HCT116 (cell line): Measurements from ENCODE around the gene LEMD1. TPM values are rescaled to one million over a fixed set of nuclear protein-coding genes. Genes with fewer than 3 reads are reported as not detected.

ENCODE experiments used
- ATAC-seq: fragments of 200-7000 bp; cut with Tn5 transposase; 2 replicates; pipeline ENCODE4 v1.9.1; 2020; ENCODE audit warnings: mild to moderate bottlenecking, moderate library complexity
- BruUV-seq: library from RNA; stranded (reverse); fragments of 400-500 nt; replicated peaks from 2 replicates; lab custom pipeline; 2021; lab: Mats Ljungman, UMichigan
- CTCF ChIA-PET: fragments of 300-600 bp; sonication (Branson Sonifier 250); formaldehyde crosslinking; loops from one replicate; lab custom pipeline; 2021; ENCODE audit warnings: antibody characterized with exemption; lab: Charles Lee
- POLR2A ChIA-PET: fragments of 300-600, 350-600 bp; sonication (Branson Sonifier 250); formaldehyde crosslinking; loops from one replicate; lab custom pipeline; 2021; ENCODE audit warnings: antibody characterized with exemption; lab: Charles Lee
- RAD21 ChIA-PET, 2 experiments: fragments of 300-600 bp; sonication (Branson Sonifier 250); formaldehyde crosslinking; loops; one replicate each; lab custom pipeline; 2023; ENCODE audit warnings: low total read pairs in 2 of 2; ENCODE audit not compliant: uncharacterized antibody in 2 of 2, unreplicated experiment in 2 of 2, low non-redundant PET in 1 of 2; lab: Charles Lee
- DNase-seq: peaks from one replicate; pipeline ENCODE4 v3.0.0-alpha.2; 2010; ENCODE audit warnings: low read depth, low spot score
- H2AFZ ChIP-seq: fragments of 200-600 bp; shearing (Covaris generic), sonication (generic); 2 replicates; pipeline ENCODE4 v1.6.1; 2017; ENCODE audit warnings: low read depth, mixed run types, mixed read lengths, antibody characterized with exemption, low read length; ENCODE audit not compliant: poor library complexity, severe bottlenecking
- H3K27ac ChIP-seq: 2 replicates; pipeline ENCODE4 v1.5.1; 2012; ENCODE audit warnings: low read depth, low read length
- H3K27me3 ChIP-seq: fragments of 200-600 bp; sonication (generic); 2 replicates; pipeline ENCODE4 v1.6.1; 2016; ENCODE audit warnings: mixed run types, low read length, mixed read lengths; ENCODE audit not compliant: insufficient read depth
- H3K36me3 ChIP-seq, 2 experiments: fragments of 200-500 bp in 1 of 2; fragments of 200-600 bp in 1 of 2; sonication (Bioruptor generic) in 1 of 2; sonication (generic) in 1 of 2; 2 replicates each; pipeline versions ENCODE4 v1.5.1 to v1.6.1; 2014 to 2016; ENCODE audit warnings: low read length in 2 of 2, inconsistent platforms in 1 of 2, mixed read lengths in 1 of 2, mixed run types in 1 of 2; ENCODE audit not compliant: insufficient read depth in 2 of 2, control insufficient read depth in 1 of 2
- H3K4me1 ChIP-seq, 2 experiments: fragments of 200-600 bp in 1 of 2; sonication (generic) in 1 of 2; 2 replicates each; pipeline versions ENCODE4 v1.5.1 to v1.6.1; 2012 to 2017; ENCODE audit warnings: low read length in 2 of 2, inconsistent platforms in 1 of 2, mild to moderate bottlenecking in 1 of 2, mixed read lengths in 1 of 2, mixed run types in 1 of 2, moderate library complexity in 1 of 2; ENCODE audit not compliant: insufficient read depth in 2 of 2, control insufficient read depth in 1 of 2
- H3K4me2 ChIP-seq: fragments of 200-600 bp; sonication (generic); 2 replicates; pipeline ENCODE4 v1.6.1; 2017; ENCODE audit warnings: mixed run types, low read length, mixed read lengths
- H3K4me3 ChIP-seq, 2 experiments: fragments of 200-600 bp in 1 of 2; sonication (generic) in 1 of 2; replicated peaks in 1 of 2; 2 replicates each; pipeline ENCODE4 v1.5.1; 2011 to 2016; ENCODE audit warnings: low read length in 2 of 2, control low read depth in 1 of 2, low read depth in 1 of 2, mild to moderate bottlenecking in 1 of 2, mixed read lengths in 1 of 2, mixed run types in 1 of 2
- H3K79me2 ChIP-seq: fragments of 200-600 bp; sonication (generic); 2 replicates; pipeline ENCODE4 v1.6.1; 2017; ENCODE audit warnings: mild to moderate bottlenecking, mixed run types, low read length, moderate library complexity, mixed read lengths; ENCODE audit not compliant: insufficient read depth
- H3K9ac ChIP-seq: fragments of 200-600 bp; sonication (generic); 2 replicates; pipeline ENCODE4 v1.6.1; 2016; ENCODE audit warnings: low read length, mixed read lengths
- H3K9me2 ChIP-seq: fragments of 200-600 bp; sonication (generic), shearing (Covaris generic); 2 replicates; pipeline ENCODE4 v1.6.1; 2017; ENCODE audit warnings: mixed run types, mild to moderate bottlenecking, moderate library complexity; ENCODE audit not compliant: insufficient read depth
- H3K9me3 ChIP-seq, 2 experiments: fragments of 200-500 bp in 1 of 2; fragments of 200-600 bp in 1 of 2; sonication (Bioruptor generic) in 1 of 2; sonication (generic) in 1 of 2; 2 replicates each; pipeline ENCODE4 v1.6.1; 2014 to 2017; ENCODE audit warnings: low read length in 2 of 2, mixed read lengths in 2 of 2, inconsistent platforms in 1 of 2, low read depth in 1 of 2, mild to moderate bottlenecking in 1 of 2, mixed run types in 1 of 2, moderate library complexity in 1 of 2; ENCODE audit not compliant: control insufficient read depth in 1 of 2, insufficient read depth in 1 of 2
- H4K20me1 ChIP-seq: fragments of 200-600 bp; sonication (generic), shearing (Covaris generic); 2 replicates; pipeline ENCODE4 v1.6.1; 2017; ENCODE audit warnings: mixed run types, mild to moderate bottlenecking, moderate library complexity; ENCODE audit not compliant: insufficient read depth
- CTCF ChIP-seq, 3 experiments: fragments of 200-600 bp in 1 of 3; sonication (generic) in 1 of 3; IDR thresholded peaks in 2 of 3; conservative IDR thresholded peaks in 1 of 3; 2 replicates each; pipeline ENCODE4 v1.5.1; 2012 to 2017; ENCODE audit warnings: low read depth in 2 of 3, low read length in 2 of 3, antibody characterized with exemption in 1 of 3, borderline replicate concordance in 1 of 3, control low read depth in 1 of 3, mild to moderate bottlenecking in 1 of 3, mixed read lengths in 1 of 3, mixed run types in 1 of 3, moderate library complexity in 1 of 3; ENCODE audit not compliant: insufficient read depth in 1 of 3
- FOSL1 ChIP-seq: IDR thresholded peaks from 2 replicates; pipeline ENCODE4 v1.6.1; 2012; ENCODE audit warnings: low read depth
- MAX ChIP-seq: IDR thresholded peaks from 2 replicates; pipeline ENCODE4 v1.6.1; 2012
- POLR2A ChIP-seq: IDR thresholded peaks from 2 replicates; pipeline ENCODE4 v1.7.0; 2011; ENCODE audit warnings: borderline replicate concordance; ENCODE audit not compliant: insufficient read depth, insufficient read length; ENCODE audit errors: extremely low read depth
- POLR2AphosphoS5 ChIP-seq: IDR thresholded peaks from 2 replicates; pipeline ENCODE4 v1.6.1; 2011; ENCODE audit warnings: mild to moderate bottlenecking, low read depth, low read length, moderate library complexity
- REST ChIP-seq: IDR thresholded peaks from 2 replicates; pipeline ENCODE4 v1.6.1; 2012; ENCODE audit warnings: low read depth
- SIN3A ChIP-seq: IDR thresholded peaks from 2 replicates; pipeline ENCODE4 v1.6.1; 2012; ENCODE audit warnings: low read depth
- SRF ChIP-seq: IDR thresholded peaks from 2 replicates; pipeline ENCODE4 v1.6.1; 2012; ENCODE audit warnings: low read depth
- TCF7L2 ChIP-seq: IDR thresholded peaks from 2 replicates; pipeline ENCODE4 v1.7.0; 2011; ENCODE audit warnings: borderline replicate concordance, inconsistent platforms; ENCODE audit not compliant: insufficient read depth, insufficient read length; ENCODE audit errors: extremely low read depth
- ZBTB33 ChIP-seq: IDR thresholded peaks from 2 replicates; pipeline ENCODE4 v1.6.1; 2011; ENCODE audit warnings: mild to moderate bottlenecking, low read length, moderate library complexity; ENCODE audit not compliant: insufficient replicate concordance; ENCODE audit errors: extremely low read depth
- ZNF274 ChIP-seq: fragments of 200-500 bp; sonication (Bioruptor generic); IDR thresholded peaks from 2 replicates; pipeline ENCODE4 v1.6.1; 2014; ENCODE audit warnings: mild to moderate bottlenecking, low read depth, low read length, inconsistent platforms
- intact Hi-C: fragments of 100-400 bp; cut with micrococcal nuclease; formaldehyde crosslinking; loops from 2 replicates; pipeline ENCODE4 v1.10.0; 2022
- total RNA-seq: library from RNA; stranded (reverse); gene quantifications from one replicate; pipeline ENCODE4 v1.2.1, GENCODE V29; 2021; ENCODE audit not compliant: unreplicated experiment

The LEMD1 gene
- total RNA-seq, 1 experiment from 2014 or later, result 11.9 TPM

- TF ChIP-seq ZBTB33, result no peak
- TF ChIP-seq TCF7L2, result no peak
Measured at GRCh38 chr1:205466595-205467220, 44.9 kb upstream of the LEMD1 start (continued).

GRCh38 chr1:205465392-205465791 lies 43.5 kb upstream of the LEMD1 start:
- RAD21 ChIA-PET, result no interaction called here
- DNase-seq (no peak), ATAC-seq (no peak)
- Histone ChIP-seq H3K4me2 (no peak overlapping the region), H4K20me1 (no peaks in the 10 kb centered on the region), H3K36me3 (no peaks in the 10 kb centered on the region), H3K79me2 (no peaks in the 10 kb centered on the region), H2AFZ (no peak overlapping the region), H3K27me3 (peaks cover 19% of the 10 kb centered on the region), H3K9ac (no peak overlapping the region)
- intact Hi-C loops, result no loop called here
- BruUV-seq, result no TSS peak
- TF ChIP-seq FOSL1 (no peak), POLR2A (no peak), MAX (no peak), SRF (no peak), POLR2AphosphoS5 (no peak), CTCF (IDR thresholded peaks at IDR 0.05 in 2 of 3, conservative IDR thresholded peaks at IDR 0.05 in 1 of 3; ENCODE audit: borderline replicate concordance in 1 of 3, insufficient read depth in 1 of 3, low read depth in 2 of 3, low read length in 2 of 3) (no peak), ZNF274 (no peak), REST (no peak), TCF7L2 (no peak), SIN3A (no peak)
- TF ChIP-seq, all 23 proteins: peak for 0
- no peak overlapping the region for H3K4me3 ChIP-seq
- no peaks in the 10 kb centered on the region for H3K9me3 ChIP-seq
- ChIA-PET CTCF (no interaction called here), POLR2A (no interaction called here)
- H3K27ac ChIP-seq, result no peak overlapping the region
- no peaks in the 10 kb centered on the region for H3K4me1 ChIP-seq
- no peaks in the 10 kb centered on the region for H3K9me2 ChIP-seq
